K562 (cell line): ENCODE results near the gene CHRNE. TPM values are rescaled to one million over a fixed set of nuclear protein-coding genes. Genes with fewer than 3 reads are reported as not detected.

Experiments
- NKRF ChIP-seq: fragments of 450-650 bp; IDR thresholded peaks from 2 replicates; pipeline ENCODE4 v1.6.1; 2016; ENCODE audit warnings: borderline replicate concordance
- NONO ChIP-seq, 2 experiments: fragments of 200-400 bp in 1 of 2; fragments of 450-650 bp in 1 of 2; formaldehyde crosslinking in 1 of 2; IDR thresholded peaks; 2 replicates each; pipeline ENCODE4 v1.6.1; 2017; ENCODE audit warnings: low read depth in 2 of 2, mild to moderate bottlenecking in 2 of 2, moderate library complexity in 2 of 2, low read length in 1 of 2
- polyA plus RNA-seq, 8 experiments: library from polyadenylated mRNA; depleted of rRNA in 4 of 8; stranded (reverse) in 5 of 8; unstranded in 3 of 8; fragments of >200 nt; fragmentation: Nextera tagmentation in 2 of 8; fragmentation: Illumina TruSeq in 1 of 8; extraction: Ambion mirVana in 2 of 8; extraction: Trizol in 1 of 8; gene quantifications; 2 replicates each; pipeline versions ENCODE4 v1.2.1 to v1.2.3, GENCODE V29; 2011 to 2014; ENCODE audit warnings: inconsistent platforms in 1 of 8, missing spikeins in 1 of 8
- total RNA-seq, 7 experiments: library from RNA; depleted of rRNA in 6 of 7; stranded (reverse); fragments of >200 nt in 6 of 7; fragmentation: Illumina TruSeq in 2 of 7; extraction: Trizol in 2 of 7; gene quantifications; 2 replicates each; pipeline versions ENCODE4 v1.2.1 to v1.2.3, GENCODE V29; 2011 to 2021; ENCODE audit warnings: low replicate concordance in 1 of 7
- TF ChIP-seq, protein P1 (sequence below), 2 experiments: fragments of 150-350 bp in 1 of 2; IDR thresholded peaks; 2 replicates each; pipeline ENCODE4 v1.6.1; 2012 to 2016; ENCODE audit warnings: low read depth in 2 of 2, low read length in 2 of 2, mild to moderate bottlenecking in 1 of 2, moderate library complexity in 1 of 2

CHRNE gene
- total and polyA plus RNA-seq, 9 of the 15 experiments (the other 6 are each of a cell fraction or from before 2014, with no cell fraction given), result not detected

- TF ChIP-seq, protein P1, sequence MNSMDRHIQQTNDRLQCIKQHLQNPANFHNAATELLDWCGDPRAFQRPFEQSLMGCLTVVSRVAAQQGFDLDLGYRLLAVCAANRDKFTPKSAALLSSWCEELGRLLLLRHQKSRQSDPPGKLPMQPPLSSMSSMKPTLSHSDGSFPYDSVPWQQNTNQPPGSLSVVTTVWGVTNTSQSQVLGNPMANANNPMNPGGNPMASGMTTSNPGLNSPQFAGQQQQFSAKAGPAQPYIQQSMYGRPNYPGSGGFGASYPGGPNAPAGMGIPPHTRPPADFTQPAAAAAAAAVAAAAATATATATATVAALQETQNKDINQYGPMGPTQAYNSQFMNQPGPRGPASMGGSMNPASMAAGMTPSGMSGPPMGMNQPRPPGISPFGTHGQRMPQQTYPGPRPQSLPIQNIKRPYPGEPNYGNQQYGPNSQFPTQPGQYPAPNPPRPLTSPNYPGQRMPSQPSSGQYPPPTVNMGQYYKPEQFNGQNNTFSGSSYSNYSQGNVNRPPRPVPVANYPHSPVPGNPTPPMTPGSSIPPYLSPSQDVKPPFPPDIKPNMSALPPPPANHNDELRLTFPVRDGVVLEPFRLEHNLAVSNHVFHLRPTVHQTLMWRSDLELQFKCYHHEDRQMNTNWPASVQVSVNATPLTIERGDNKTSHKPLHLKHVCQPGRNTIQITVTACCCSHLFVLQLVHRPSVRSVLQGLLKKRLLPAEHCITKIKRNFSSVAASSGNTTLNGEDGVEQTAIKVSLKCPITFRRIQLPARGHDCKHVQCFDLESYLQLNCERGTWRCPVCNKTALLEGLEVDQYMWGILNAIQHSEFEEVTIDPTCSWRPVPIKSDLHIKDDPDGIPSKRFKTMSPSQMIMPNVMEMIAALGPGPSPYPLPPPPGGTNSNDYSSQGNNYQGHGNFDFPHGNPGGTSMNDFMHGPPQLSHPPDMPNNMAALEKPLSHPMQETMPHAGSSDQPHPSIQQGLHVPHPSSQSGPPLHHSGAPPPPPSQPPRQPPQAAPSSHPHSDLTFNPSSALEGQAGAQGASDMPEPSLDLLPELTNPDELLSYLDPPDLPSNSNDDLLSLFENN (IDR thresholded peaks at IDR 0.05; ENCODE audit: low read depth in 2 of 2, low read length in 2 of 2), result no peak
- TF ChIP-seq NKRF (no peak), NONO (IDR thresholded peaks at IDR 0.05; ENCODE audit: low read depth in 2 of 2, low read length in 1 of 2) (no peak)
Measured at GRCh38 chr17:4897198-4897687, 5.7 kb downstream of the CHRNE start (continued).
